Mucosa of descending colon (tissue), 3 donors: ENCODE results near the gene DENND6B. TPM values are rescaled to one million over a fixed set of nuclear protein-coding genes. Genes with fewer than 3 reads are reported as not detected.

Experiments used
- ATAC-seq: fragments of 200-7000 bp; cut with Tn5 transposase; one replicate; pipeline ENCODE4 v1.9.1; 2020; ENCODE audit warnings: mild to moderate bottlenecking, moderate library complexity
- DNase-seq, 3 donors: peaks; one replicate each; pipeline ENCODE4 v3.0.0-alpha.2; 2020
- H3K36me3 ChIP-seq: fragments of 200-600 bp; one replicate; pipeline ENCODE4 v1.8.0; 2021; ENCODE audit warnings: low read depth, mild to moderate bottlenecking
- H3K4me1 ChIP-seq: fragments of 200-600 bp; one replicate; pipeline ENCODE4 v1.8.0; 2021; ENCODE audit warnings: low read depth, mild to moderate bottlenecking
- H3K4me3 ChIP-seq: fragments of 200-600 bp; one replicate; pipeline ENCODE4 v1.8.0; 2021; ENCODE audit warnings: mild to moderate bottlenecking
- H3K9me3 ChIP-seq: fragments of 200-600 bp; one replicate; pipeline ENCODE4 v1.8.0; 2021; ENCODE audit warnings: mild to moderate bottlenecking
- CTCF ChIP-seq: fragments of 200-600 bp; IDR thresholded peaks from one replicate; pipeline ENCODE4 v1.8.0; 2022; ENCODE audit warnings: antibody characterized with exemption, mild to moderate bottlenecking
- intact Hi-C, 2 donors: fragments of 100-400 bp; cut with DNase I in 1 of 2; cut with micrococcal nuclease in 1 of 2; formaldehyde crosslinking; loops; one replicate each; pipeline versions ENCODE4 v1.11.0 to v1.11.1; 2022; cut with DNase I, micrococcal nuclease
- total RNA-seq, 3 donors: library from RNA; stranded (reverse); fragmentation: NEBNext Ultra II Directional in 2 of 3; extraction: Animal tissue kit (Norgen Biotek cat#: 25700) in 2 of 3; gene quantifications; one replicate each; pipeline versions ENCODE4 v1.2.1 to v1.2.4, GENCODE V29; 2021 to 2023
- donor health status: DM: no; HTN: no; CAD: no; lungs with moderate emphysema.
- donor health status: DM: no; HTN: no; CAD: no.
- donor health status: DM: no; HTN: yes; CAD: no.

The DENND6B gene
- total RNA-seq, 3 donors from 2014 or later = 2.8 to 6.3 (median 5.2) TPM

- TF ChIP-seq CTCF = no peak
- no peak overlapping the region for H3K4me3 ChIP-seq
- H3K4me1 ChIP-seq = no peaks in the 10 kb centered on the region
- H3K9me3 ChIP-seq = no peaks in the 10 kb centered on the region
- intact Hi-C loops = loop anchor here in 1 of 2 donors (5.0 kb wide), 1 partner anchor 43 kb away; no protein-coding TSS in a partner anchor
- ATAC-seq (no peak), DNase-seq (peak in 1 of 3 donors; percentile 18)
- H3K36me3 ChIP-seq = no peaks in the 10 kb centered on the region
These were observed 6.7 kb downstream of the DENND6B start for GRCh38 chr22:50320116-50320515.

GRCh38 chr22:50319503-50319951 lies 7.3 kb downstream of the DENND6B start:
- ATAC-seq = no peak
- Histone ChIP-seq H3K4me1 (peaks cover 5% of the 10 kb centered on the region), H3K9me3 (no peaks in the 10 kb centered on the region), H3K36me3 (no peaks in the 10 kb centered on the region), H3K4me3 (no peak overlapping the region)
- peak in 2 of 3 donors; percentile 21 to 41 for DNase-seq
- intact Hi-C loops = no loop called here
- TF ChIP-seq CTCF = no peak

- intact Hi-C loops = no loop called here
- Histone ChIP-seq H3K36me3 (no peaks in the 10 kb centered on the region), H3K9me3 (no peaks in the 10 kb centered on the region), H3K4me3 (no peak overlapping the region), H3K4me1 (peaks cover 12% of the 10 kb centered on the region)
- DNase-seq = peak in 1 of 3 donors; percentile 49
- no peak for TF ChIP-seq CTCF
- ATAC-seq = no peak
These were observed 8.0 kb downstream of the DENND6B start for GRCh38 chr22:50318698-50319411.

GRCh38 chr22:50318356-50318697 lies 8.5 kb downstream of the DENND6B start:
- Histone ChIP-seq H3K4me3 (no peak overlapping the region), H3K36me3 (no peaks in the 10 kb centered on the region), H3K9me3 (no peaks in the 10 kb centered on the region), H3K4me1 (peaks cover 12% of the 10 kb centered on the region)
- ATAC-seq (no peak), DNase-seq (no peak)
- intact Hi-C loops = no loop called here
- no peak for TF ChIP-seq CTCF

GRCh38 chr22:50317674-50318073 lies 9.1 kb downstream of the DENND6B start:
- DNase-seq = peak in 1 of 3 donors; percentile 51
- TF ChIP-seq CTCF = no peak
- Histone ChIP-seq H3K9me3 (no peaks in the 10 kb centered on the region), H3K4me3 (no peak overlapping the region), H3K36me3 (no peaks in the 10 kb centered on the region), H3K4me1 (peaks cover 12% of the 10 kb centered on the region)
- intact Hi-C loops = no loop called here
- no peak for ATAC-seq
